Measurements from ENCODE around the gene GRM4.
A peak's percentile ranks its signal among the peaks of the same experiment; 100 is the strongest.
"Not testable (repeated sequence)": the region's sequence is repeated elsewhere in the genome, so short reads cannot be mapped to it uniquely, and the experiment has no call there.

Gene GRM4

GRCh38 chr6:34044945-34045595 lies 100.8 kb downstream of the GRM4 start:
- DNase-seq (ENCODE audit: low spot score): no peak

- DNase-seq (ENCODE audit: low spot score): no peak
These were observed 102.5 kb downstream of the GRM4 start for GRCh38 chr6:34043359-34043758.

GRCh38 chr6:34041998-34042397 lies 103.9 kb downstream of the GRM4 start:
- DNase-seq (ENCODE audit: low spot score): not testable (repeated sequence)

- DNase-seq (ENCODE audit: low spot score): no peak
These were observed 104.5 kb downstream of the GRM4 start for GRCh38 chr6:34041385-34041784.

- no peak for DNase-seq (ENCODE audit: low spot score)
These were observed 105.9 kb downstream of the GRM4 start for GRCh38 chr6:34039943-34040342.

- no peak for DNase-seq (ENCODE audit: low spot score)
These were observed 108.7 kb downstream of the GRM4 start for GRCh38 chr6:34037151-34037550.

GRCh38 chr6:34036357-34037069 lies 109.4 kb downstream of the GRM4 start:
- no peak for DNase-seq (ENCODE audit: low spot score)

GRCh38 chr6:34035704-34036356 lies 110.1 kb downstream of the GRM4 start:
- no peak for DNase-seq (ENCODE audit: low spot score)

GRCh38 chr6:34035161-34035560 lies 110.7 kb downstream of the GRM4 start:
- no peak for DNase-seq (ENCODE audit: low spot score)

GRCh38 chr6:34032856-34033255 lies 113.0 kb downstream of the GRM4 start:
- no peak for DNase-seq (ENCODE audit: low spot score)

GRCh38 chr6:34031625-34032383 lies 114.1 kb downstream of the GRM4 start:
- DNase-seq (ENCODE audit: low spot score): peak; percentile 37

- DNase-seq (ENCODE audit: low spot score): no peak
These were observed 114.9 kb downstream of the GRM4 start for GRCh38 chr6:34030831-34031624.

GRCh38 chr6:34029489-34030280 lies 116.2 kb downstream of the GRM4 start:
- DNase-seq (ENCODE audit: low spot score): no peak

GRCh38 chr6:34028691-34029360 lies 117.1 kb downstream of the GRM4 start:
- DNase-seq (ENCODE audit: low spot score): no peak

GRCh38 chr6:34027939-34028441 lies 117.9 kb downstream of the GRM4 start:
- no peak for DNase-seq (ENCODE audit: low spot score)

- DNase-seq (ENCODE audit: low spot score): peak; percentile 24
These were observed 118.4 kb downstream of the GRM4 start for GRCh38 chr6:34027445-34027936.

GRCh38 chr6:34025861-34026260 lies 120.0 kb downstream of the GRM4 start:
- no peak for DNase-seq (ENCODE audit: low spot score)

- no peak for DNase-seq (ENCODE audit: low spot score)
These were observed 120.6 kb downstream of the GRM4 start for GRCh38 chr6:34025112-34025807.

- no peak for DNase-seq (ENCODE audit: low spot score)
These were observed 123.0 kb downstream of the GRM4 start for GRCh38 chr6:34022873-34023255.
